Measurements from ENCODE around the gene SUN5.

DNA sequence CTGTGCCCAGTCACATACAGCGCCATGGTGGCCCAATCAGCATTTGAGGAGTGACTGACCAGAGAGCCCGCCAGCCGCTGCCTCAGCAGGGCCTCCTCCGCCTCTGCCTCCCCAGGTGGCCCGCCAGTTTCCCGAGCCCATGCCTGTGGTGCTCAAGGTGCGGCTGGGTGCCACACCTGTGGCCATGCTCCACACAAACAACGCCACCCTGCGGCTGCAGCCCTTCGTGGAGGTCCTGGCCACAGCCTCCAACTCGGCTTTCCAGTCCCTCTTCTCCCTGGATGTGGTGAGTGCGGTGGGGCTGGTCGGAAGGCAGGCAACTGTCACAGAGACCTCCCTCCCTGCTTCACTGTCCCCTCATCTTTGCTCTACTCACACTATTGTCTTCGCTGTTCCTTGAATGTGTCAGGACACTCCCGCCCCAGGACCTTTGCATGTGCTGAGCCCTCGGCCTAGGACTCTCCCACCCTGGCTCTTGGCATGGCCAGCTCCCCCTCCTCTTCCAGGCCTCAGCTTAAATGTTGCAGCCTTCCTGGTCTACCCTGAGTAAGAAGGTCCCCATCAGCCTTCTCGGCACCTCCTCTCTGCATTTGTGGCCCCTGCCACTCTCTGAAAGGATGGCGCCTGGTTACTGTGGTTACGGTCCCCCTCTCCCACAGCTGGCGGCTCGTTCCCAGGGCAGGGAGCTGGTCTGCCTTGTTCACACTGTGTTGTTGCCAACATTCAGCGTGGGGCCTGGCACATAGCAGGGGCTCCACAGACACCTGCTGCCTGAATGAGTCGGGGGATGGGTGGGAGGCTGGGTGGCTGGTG lies 15.4 kb upstream of the SUN5 start:
- TF ChIP-seq, protein P1, sequence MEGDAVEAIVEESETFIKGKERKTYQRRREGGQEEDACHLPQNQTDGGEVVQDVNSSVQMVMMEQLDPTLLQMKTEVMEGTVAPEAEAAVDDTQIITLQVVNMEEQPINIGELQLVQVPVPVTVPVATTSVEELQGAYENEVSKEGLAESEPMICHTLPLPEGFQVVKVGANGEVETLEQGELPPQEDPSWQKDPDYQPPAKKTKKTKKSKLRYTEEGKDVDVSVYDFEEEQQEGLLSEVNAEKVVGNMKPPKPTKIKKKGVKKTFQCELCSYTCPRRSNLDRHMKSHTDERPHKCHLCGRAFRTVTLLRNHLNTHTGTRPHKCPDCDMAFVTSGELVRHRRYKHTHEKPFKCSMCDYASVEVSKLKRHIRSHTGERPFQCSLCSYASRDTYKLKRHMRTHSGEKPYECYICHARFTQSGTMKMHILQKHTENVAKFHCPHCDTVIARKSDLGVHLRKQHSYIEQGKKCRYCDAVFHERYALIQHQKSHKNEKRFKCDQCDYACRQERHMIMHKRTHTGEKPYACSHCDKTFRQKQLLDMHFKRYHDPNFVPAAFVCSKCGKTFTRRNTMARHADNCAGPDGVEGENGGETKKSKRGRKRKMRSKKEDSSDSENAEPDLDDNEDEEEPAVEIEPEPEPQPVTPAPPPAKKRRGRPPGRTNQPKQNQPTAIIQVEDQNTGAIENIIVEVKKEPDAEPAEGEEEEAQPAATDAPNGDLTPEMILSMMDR (IDR thresholded peaks at IDR 0.05), result no peak
- TF ChIP-seq POLR2A (IDR thresholded peaks at IDR 0.05), result no peak
- no peak for TF ChIP-seq EP300 (IDR thresholded peaks at IDR 0.05)
- no peak for TF ChIP-seq POLR2AphosphoS5 (IDR thresholded peaks at IDR 0.05)

Measured in sigmoid colon (tissue), 4 donors.